Stimulated activated CD4-positive, alpha-beta T cell treated with anti-CD3 and anti-CD28 coated beads, Interleukin-4, amount 100 ng/mL, for 24 hours (primary cell): ENCODE data around the gene RTKN.
"Not testable (repeated sequence)": the region's sequence is repeated elsewhere in the genome, so short reads cannot be mapped to it uniquely, and the experiment has no call there.

Source experiments
- DNase-seq: peaks from one replicate; pipeline ENCODE4 v3.0.0-alpha.2; 2020

The RTKN gene

GRCh38 chr2:74441690-74442482 is at the start of gene RTKN:
Gene RTKN, minus strand, starts transcription at chr2:74441937. Its CDS starts 121 bp downstream, at chr2:74441816.
- no peak for DNase-seq

GRCh38 chr2:74489906-74490305 is 48.2 kb upstream of the RTKN start:
- no peak for DNase-seq

GRCh38 chr2:74488643-74489481 is 47.1 kb upstream of the RTKN start:
- DNase-seq: no peak

- no peak for DNase-seq
Observed at GRCh38 chr2:74486141-74486540, 44.4 kb upstream of the RTKN start.

- not testable (repeated sequence) for DNase-seq
Observed at GRCh38 chr2:74483675-74484164, 42.0 kb upstream of the RTKN start.

- DNase-seq: peak; percentile 95
Observed at GRCh38 chr2:74482801-74483674, 41.3 kb upstream of the RTKN start, which contains the start of the genes CCDC142 and TTC31. Gene CCDC142, minus strand, starts transcription at chr2:74482998. Its CDS starts 161 bp downstream, at chr2:74482837. Gene TTC31, plus strand, starts transcription at chr2:74483081. Its CDS starts 15 bp downstream, at chr2:74483096.

- peak; percentile 59 for DNase-seq
Observed at GRCh38 chr2:74481961-74482800, 40.4 kb upstream of the RTKN start.

GRCh38 chr2:74481431-74481830 is 39.7 kb upstream of the RTKN start:
- DNase-seq: no peak

- DNase-seq: no peak
Observed at GRCh38 chr2:74474899-74475298, 33.2 kb upstream of the RTKN start.

GRCh38 chr2:74474481-74474880 is 32.7 kb upstream of the RTKN start:
- no peak for DNase-seq

GRCh38 chr2:74472945-74473258 is 31.2 kb upstream of the RTKN start:
- DNase-seq: no peak

- peak; percentile 97 for DNase-seq
Observed at GRCh38 chr2:74472086-74472944, 30.6 kb upstream of the RTKN start, which contains the start of gene MRPL53. Gene MRPL53, minus strand, starts transcription at chr2:74472680. Its CDS starts 20 bp downstream, at chr2:74472660.

- no peak for DNase-seq
Observed at GRCh38 chr2:74471332-74472065, 29.8 kb upstream of the RTKN start.

- DNase-seq: not testable (repeated sequence)
Observed at GRCh38 chr2:74470742-74471141, 29.0 kb upstream of the RTKN start.

- no peak for DNase-seq
Observed at GRCh38 chr2:74464406-74464805, 22.7 kb upstream of the RTKN start.

GRCh38 chr2:74462786-74463105 is 21.0 kb upstream of the RTKN start:
- DNase-seq: no peak

GRCh38 chr2:74462054-74462785 is 20.5 kb upstream of the RTKN start:
- DNase-seq: no peak

GRCh38 chr2:74461187-74462053 is 19.7 kb upstream of the RTKN start:
- DNase-seq: no peak
